Caco-2 (cell line): ENCODE data around the gene PRKX. TPM values are rescaled to one million over a fixed set of nuclear protein-coding genes. Genes with fewer than 3 reads are reported as not detected.
"Not testable (repeated sequence)": the region's sequence is repeated elsewhere in the genome, so short reads cannot be mapped to it uniquely, and the experiment has no call there.

Experiments
- BruUV-seq: library from RNA; stranded (reverse); fragments of 400-500 nt; replicated peaks from 2 replicates; lab custom pipeline; 2021; lab: Mats Ljungman, UMichigan
- CTCF ChIA-PET: fragments of 300-600 bp; sonication (Branson Sonifier 250); formaldehyde crosslinking; loops from one replicate; lab custom pipeline; 2022; ENCODE audit warnings: antibody characterized with exemption; lab: Charles Lee
- POLR2A ChIA-PET: fragments of 300-600 bp; sonication (Branson Sonifier 250); formaldehyde crosslinking; loops from one replicate; lab custom pipeline; 2022; ENCODE audit warnings: antibody characterized with exemption; lab: Charles Lee
- DNase-seq, 2 experiments: peaks; one replicate each; pipeline versions ENCODE4 v3.0.0 to v3.0.0-alpha.2; 2020 to 2022
- H3K27me3 ChIP-seq: replicated peaks from 2 replicates; pipeline ENCODE4 v1.6.0; 2011; ENCODE audit warnings: low read length; ENCODE audit not compliant: control insufficient read depth, insufficient read depth
- H3K36me3 ChIP-seq: 2 replicates; pipeline ENCODE4 v1.5.1; 2011; ENCODE audit warnings: low read length; ENCODE audit not compliant: control insufficient read depth, insufficient read depth
- H3K4me1 ChIP-seq: fragments of 250-450 bp; sonication (Bioruptor Pico); 2 replicates; pipeline ENCODE4 v1.5.1; 2020; ENCODE audit warnings: mild to moderate bottlenecking
- H3K4me3 ChIP-seq: 2 replicates; pipeline ENCODE4 v1.5.1; 2011; ENCODE audit warnings: low read depth, mild to moderate bottlenecking, control low read depth, low read length
- H3K9me3 ChIP-seq: fragments of 250-450 bp; sonication (Bioruptor Pico); 2 replicates; pipeline ENCODE4 v1.5.1; 2020; ENCODE audit warnings: mild to moderate bottlenecking, moderate library complexity
- H3K27ac Mint-ChIP-seq: one replicate; pipeline ENCODE4 v1.8.0; 2022; ENCODE audit warnings: mixed read lengths; ENCODE audit not compliant: unreplicated experiment
- H3K27me3 Mint-ChIP-seq: one replicate; pipeline ENCODE4 v1.8.0; 2022; ENCODE audit warnings: mixed read lengths; ENCODE audit not compliant: insufficient read depth, unreplicated experiment
- H3K36me3 Mint-ChIP-seq: one replicate; pipeline ENCODE4 v1.8.0; 2022; ENCODE audit warnings: mild to moderate bottlenecking, mixed read lengths; ENCODE audit not compliant: insufficient read depth, unreplicated experiment
- H3K4me1 Mint-ChIP-seq: one replicate; pipeline ENCODE4 v1.8.0; 2022; ENCODE audit warnings: low read depth, mixed read lengths; ENCODE audit not compliant: unreplicated experiment
- H3K4me3 Mint-ChIP-seq: one replicate; pipeline ENCODE4 v1.8.0; 2022; ENCODE audit warnings: mild to moderate bottlenecking, moderate library complexity, mixed read lengths; ENCODE audit not compliant: unreplicated experiment
- H3K9me3 Mint-ChIP-seq: one replicate; pipeline ENCODE4 v1.8.0; 2022; ENCODE audit warnings: mixed read lengths; ENCODE audit not compliant: unreplicated experiment
- intact Hi-C: fragments of 100-400 bp; cut with micrococcal nuclease; formaldehyde crosslinking; loops from one replicate; pipeline ENCODE4 v1.10.0; 2022; ENCODE audit not compliant: unreplicated experiment
- total RNA-seq: library from RNA; stranded (reverse); gene quantifications from 2 replicates; pipeline ENCODE4 v1.2.3, GENCODE V29; 2022
- TF ChIP-seq, protein P1 (sequence below), 2 experiments: fragments of 200-600 bp in 1 of 2; IDR thresholded peaks; 1 replicate in 1 of 2; 2 replicates in 1 of 2; pipeline versions ENCODE4 v1.5.1 to v1.8.0; 2011 to 2022; ENCODE audit warnings: antibody characterized with exemption in 1 of 2, control low read depth in 1 of 2, inconsistent platforms in 1 of 2, low read depth in 1 of 2, low read length in 1 of 2, mild to moderate bottlenecking in 1 of 2, moderate library complexity in 1 of 2; ENCODE audit not compliant: insufficient read depth in 1 of 2, severe bottlenecking in 1 of 2, unreplicated experiment in 1 of 2

Gene PRKX
- total RNA-seq, 1 experiment from 2014 or later = 20.3 TPM

DNA sequence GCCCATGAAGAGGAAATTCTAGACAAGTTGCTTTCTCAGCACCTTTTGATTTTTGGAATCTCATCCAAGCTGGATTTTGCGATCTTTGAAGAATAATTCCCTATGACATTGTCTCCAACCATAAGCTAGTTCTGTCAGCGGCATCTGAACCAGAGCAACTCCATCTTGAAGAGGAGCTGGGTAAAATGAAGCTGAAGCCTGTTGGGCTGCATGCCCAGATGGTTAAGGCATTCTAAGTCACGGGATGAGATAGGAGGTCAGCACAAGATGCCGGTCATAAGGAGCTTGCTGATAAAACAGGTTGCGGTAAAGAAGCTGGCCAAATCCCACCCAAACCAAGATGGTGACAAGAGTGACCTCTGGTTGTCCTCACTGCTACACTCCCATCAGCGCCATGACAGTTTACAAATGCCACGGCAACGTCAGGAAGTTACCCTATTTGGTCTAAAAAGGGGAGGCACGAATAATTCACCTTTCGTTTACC is 12.0 kb downstream of the PRKX start:
- H3K27me3 Mint-ChIP-seq, BruUV-seq, H3K4me3 Mint-ChIP-seq, CTCF ChIA-PET, POLR2A ChIA-PET, H3K4me3 ChIP-seq, H3K36me3 Mint-ChIP-seq, H3K36me3 ChIP-seq, H3K27ac Mint-ChIP-seq, DNase-seq, H3K4me1 ChIP-seq, H3K27me3 ChIP-seq, H3K4me1 Mint-ChIP-seq, H3K9me3 ChIP-seq, intact Hi-C loops, H3K9me3 Mint-ChIP-seq: not testable (repeated sequence)

DNA sequence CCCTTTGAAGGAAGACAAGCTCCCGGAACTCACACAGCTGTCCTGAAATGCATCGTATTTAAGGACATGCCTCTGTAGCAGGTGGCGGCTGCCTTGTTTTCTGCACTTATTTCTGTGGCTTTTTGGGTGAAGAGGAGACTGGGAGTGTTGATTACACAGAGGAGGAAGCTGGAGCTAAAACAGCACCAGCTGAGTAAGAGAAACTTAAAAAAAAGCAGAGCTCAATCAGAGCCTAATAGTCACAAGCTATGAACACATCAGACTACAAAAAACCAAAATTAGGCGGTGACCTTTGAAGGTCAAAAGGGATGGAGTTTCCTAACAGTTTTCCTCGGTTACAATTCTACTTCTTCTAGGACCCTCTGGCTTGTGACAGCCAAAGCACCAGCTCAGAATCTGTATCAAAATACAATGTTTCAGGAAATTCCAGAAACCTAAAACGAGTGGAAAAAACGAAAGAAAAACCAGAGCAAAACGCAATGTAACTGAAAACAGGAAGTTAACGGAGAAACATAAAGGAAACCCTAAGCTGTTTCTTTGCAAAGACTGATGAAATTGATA is 13.5 kb downstream of the PRKX start:
- no peaks in the 10 kb centered on the region for H3K9me3 ChIP-seq
- no peaks in the 10 kb centered on the region for H3K36me3 ChIP-seq
- H3K27me3 Mint-ChIP-seq = no peaks in the 10 kb centered on the region
- POLR2A ChIA-PET = no interaction called here
- TF ChIP-seq, protein P1, sequence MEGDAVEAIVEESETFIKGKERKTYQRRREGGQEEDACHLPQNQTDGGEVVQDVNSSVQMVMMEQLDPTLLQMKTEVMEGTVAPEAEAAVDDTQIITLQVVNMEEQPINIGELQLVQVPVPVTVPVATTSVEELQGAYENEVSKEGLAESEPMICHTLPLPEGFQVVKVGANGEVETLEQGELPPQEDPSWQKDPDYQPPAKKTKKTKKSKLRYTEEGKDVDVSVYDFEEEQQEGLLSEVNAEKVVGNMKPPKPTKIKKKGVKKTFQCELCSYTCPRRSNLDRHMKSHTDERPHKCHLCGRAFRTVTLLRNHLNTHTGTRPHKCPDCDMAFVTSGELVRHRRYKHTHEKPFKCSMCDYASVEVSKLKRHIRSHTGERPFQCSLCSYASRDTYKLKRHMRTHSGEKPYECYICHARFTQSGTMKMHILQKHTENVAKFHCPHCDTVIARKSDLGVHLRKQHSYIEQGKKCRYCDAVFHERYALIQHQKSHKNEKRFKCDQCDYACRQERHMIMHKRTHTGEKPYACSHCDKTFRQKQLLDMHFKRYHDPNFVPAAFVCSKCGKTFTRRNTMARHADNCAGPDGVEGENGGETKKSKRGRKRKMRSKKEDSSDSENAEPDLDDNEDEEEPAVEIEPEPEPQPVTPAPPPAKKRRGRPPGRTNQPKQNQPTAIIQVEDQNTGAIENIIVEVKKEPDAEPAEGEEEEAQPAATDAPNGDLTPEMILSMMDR (IDR thresholded peaks at IDR 0.05; ENCODE audit: insufficient read depth in 1 of 2, low read depth in 1 of 2, low read length in 1 of 2, severe bottlenecking in 1 of 2, unreplicated experiment in 1 of 2) = no peak
- no TSS peak for BruUV-seq
- peaks cover 10% of the 10 kb centered on the region; the same call in 1 of the 2 replicates for H3K4me1 ChIP-seq
- CTCF ChIA-PET = no interaction called here
- no peaks in the 10 kb centered on the region for H3K4me1 Mint-ChIP-seq
- H3K27me3 ChIP-seq = no peaks in the 10 kb centered on the region
- no peak overlapping the region for H3K4me3 ChIP-seq
- H3K4me3 Mint-ChIP-seq = no peak overlapping the region
- intact Hi-C loops = loop anchor here (5.0 kb wide), 1 partner anchor 38 kb away; no protein-coding TSS in a partner anchor
- no peak overlapping the region for H3K27ac Mint-ChIP-seq
- H3K9me3 Mint-ChIP-seq = no peaks in the 10 kb centered on the region
- DNase-seq = no peak
- H3K36me3 Mint-ChIP-seq = peaks cover 9% of the 10 kb centered on the region

DNA sequence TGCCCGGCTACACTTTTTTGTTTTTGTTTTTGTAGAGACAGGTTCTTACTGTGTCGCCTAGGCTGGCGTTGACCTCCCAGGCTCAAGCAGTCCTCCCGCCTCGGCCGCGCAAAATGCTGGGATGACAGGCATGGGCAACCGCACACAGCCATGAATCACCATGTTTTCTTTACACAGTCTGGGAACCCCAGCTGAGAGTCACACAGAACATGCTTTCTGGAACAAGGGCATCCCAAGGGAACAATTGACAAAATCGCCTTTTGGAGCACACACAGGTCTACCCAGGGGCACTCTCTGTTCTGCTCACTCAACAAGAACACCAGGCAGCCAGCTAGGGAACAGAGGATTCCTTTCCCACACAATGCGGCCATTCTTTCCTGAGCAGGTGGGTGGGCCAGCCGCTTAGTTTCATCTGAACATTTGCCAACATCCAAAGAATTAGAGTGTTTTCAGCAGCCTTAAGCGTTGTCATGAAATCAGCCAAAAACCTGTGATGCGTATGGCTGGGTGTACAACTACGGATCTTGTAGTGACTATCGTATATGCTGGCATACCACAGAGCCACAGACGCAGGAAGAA is 15.7 kb downstream of the PRKX start:
- Histone ChIP-seq H3K4me1 (peaks cover 10% of the 10 kb centered on the region; the same call in 1 of the 2 replicates), H3K27me3 (no peaks in the 10 kb centered on the region), H3K9me3 (no peaks in the 10 kb centered on the region), H3K4me3 (no peak overlapping the region), H3K36me3 (no peaks in the 10 kb centered on the region)
- Mint-ChIP-seq H3K4me3 (peak overlapping the region; percentile 14), H3K36me3 (peaks cover 11% of the 10 kb centered on the region), H3K27ac (peak overlapping the region; percentile 46), H3K27me3 (no peaks in the 10 kb centered on the region), H3K4me1 (no peaks in the 10 kb centered on the region), H3K9me3 (no peaks in the 10 kb centered on the region)
- TF ChIP-seq, protein P1 (IDR thresholded peaks at IDR 0.05; ENCODE audit: insufficient read depth in 1 of 2, low read depth in 1 of 2, low read length in 1 of 2, severe bottlenecking in 1 of 2, unreplicated experiment in 1 of 2) = no peak
- no TSS peak for BruUV-seq
- POLR2A ChIA-PET = no interaction called here
- CTCF ChIA-PET = no interaction called here
- intact Hi-C loops = loop anchor here (5.0 kb wide), 1 partner anchor 35 kb away; no protein-coding TSS in a partner anchor
- DNase-seq = no peak
